Spleen (tissue), 7 donors: ENCODE measurements around the gene ABCA8.

Source experiments
- POLR2AphosphoS5 ChIP-seq, 3 donors: sonication (generic); formaldehyde crosslinking; IDR thresholded peaks; one replicate each; pipeline ENCODE4 v1.5.1; 2017; ENCODE audit warnings: antibody characterized with exemption in 3 of 3
- TF ChIP-seq, protein P1 (sequence below), 11 experiments: fragments of 200-600 bp in 7 of 11; fragments of 450-650 bp in 4 of 11; sonication (generic) in 4 of 11; IDR thresholded peaks in 8 of 11; conservative IDR thresholded peaks in 3 of 11; 1 replicate in 7 of 11; 2 replicates in 4 of 11; pipeline versions ENCODE4 v1.4.0 to v1.8.0; 2016 to 2021; ENCODE audit warnings: antibody characterized with exemption in 11 of 11, inconsistent platforms in 4 of 11, mild to moderate bottlenecking in 1 of 11
- donor health status: DM: no; HTN: no; CAD: no; lungs with moderate emphysema.
- donor health status: DM: no; HTN: no; CAD: no.
- donor health status: DM: no; HTN: no; CAD: no.

DNA sequence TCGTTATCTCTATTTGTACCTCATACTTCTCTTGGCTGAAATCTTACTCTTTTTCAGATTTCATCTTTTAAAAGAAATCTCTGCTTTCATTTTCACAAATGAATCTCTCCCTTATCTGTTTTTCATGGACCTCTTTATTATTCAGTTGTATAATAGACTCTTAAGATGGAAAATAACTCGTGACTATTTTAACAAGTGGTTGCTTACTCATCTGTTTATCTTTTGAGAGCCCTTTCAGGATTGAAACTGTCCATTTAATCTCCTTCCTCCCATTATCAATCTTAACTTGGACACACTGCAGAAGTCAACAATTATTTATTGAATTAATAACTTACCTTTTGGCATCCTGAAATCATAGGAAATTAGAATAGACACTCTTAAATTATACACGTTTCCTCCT, 68.8 kb downstream of the ABCA8 start:
- no peak for TF ChIP-seq POLR2AphosphoS5 (IDR thresholded peaks at IDR 0.05)
- TF ChIP-seq, protein P1, sequence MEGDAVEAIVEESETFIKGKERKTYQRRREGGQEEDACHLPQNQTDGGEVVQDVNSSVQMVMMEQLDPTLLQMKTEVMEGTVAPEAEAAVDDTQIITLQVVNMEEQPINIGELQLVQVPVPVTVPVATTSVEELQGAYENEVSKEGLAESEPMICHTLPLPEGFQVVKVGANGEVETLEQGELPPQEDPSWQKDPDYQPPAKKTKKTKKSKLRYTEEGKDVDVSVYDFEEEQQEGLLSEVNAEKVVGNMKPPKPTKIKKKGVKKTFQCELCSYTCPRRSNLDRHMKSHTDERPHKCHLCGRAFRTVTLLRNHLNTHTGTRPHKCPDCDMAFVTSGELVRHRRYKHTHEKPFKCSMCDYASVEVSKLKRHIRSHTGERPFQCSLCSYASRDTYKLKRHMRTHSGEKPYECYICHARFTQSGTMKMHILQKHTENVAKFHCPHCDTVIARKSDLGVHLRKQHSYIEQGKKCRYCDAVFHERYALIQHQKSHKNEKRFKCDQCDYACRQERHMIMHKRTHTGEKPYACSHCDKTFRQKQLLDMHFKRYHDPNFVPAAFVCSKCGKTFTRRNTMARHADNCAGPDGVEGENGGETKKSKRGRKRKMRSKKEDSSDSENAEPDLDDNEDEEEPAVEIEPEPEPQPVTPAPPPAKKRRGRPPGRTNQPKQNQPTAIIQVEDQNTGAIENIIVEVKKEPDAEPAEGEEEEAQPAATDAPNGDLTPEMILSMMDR (IDR thresholded peaks at IDR 0.05 in 8 of 11, conservative IDR thresholded peaks at IDR 0.05 in 3 of 11), result no peak
